HG03442 (cell line): ENCODE results near the gene CHST3.
"Not testable (repeated sequence)": the region's sequence is repeated elsewhere in the genome, so short reads cannot be mapped to it uniquely, and the experiment has no call there.

ENCODE experiments used
- ATAC-seq: cut with Tn5 transposase; IDR thresholded peaks from one replicate; pipeline ENCODE4 v1.9.1; 2021; ENCODE audit warnings: mild to moderate bottlenecking, moderate library complexity; ENCODE audit not compliant: unreplicated experiment

The CHST3 gene

GRCh38 chr10:71964098-71964742 lies at the start of gene CHST3:
CHST3 (plus strand) TSS chr10:71964395; CDS start chr10:72005843, 41,448 bp downstream.
- no peak for ATAC-seq

DNA sequence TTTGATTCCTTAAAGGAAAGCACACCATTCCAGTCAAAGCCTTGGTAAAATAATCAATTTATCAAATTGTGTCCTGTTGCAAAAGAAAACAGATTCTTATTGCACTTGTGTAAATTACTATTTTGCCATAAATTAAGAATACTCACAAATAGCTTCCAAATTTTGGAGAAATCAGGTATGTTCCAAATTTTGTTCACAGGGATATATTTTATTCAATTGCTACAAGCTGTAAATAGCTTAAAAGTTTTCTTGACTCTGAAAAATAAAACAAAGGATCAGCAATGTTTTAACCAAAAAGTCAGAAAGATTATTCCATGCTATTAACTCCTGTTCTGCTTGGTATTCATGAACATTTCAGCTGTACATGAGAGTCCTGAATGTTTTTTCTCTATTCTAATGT lies 47.4 kb upstream of the CHST3 start:
- ATAC-seq = no peak

- no peak for ATAC-seq
Observed at GRCh38 chr10:71918992-71919391, 45.2 kb upstream of the CHST3 start.

DNA sequence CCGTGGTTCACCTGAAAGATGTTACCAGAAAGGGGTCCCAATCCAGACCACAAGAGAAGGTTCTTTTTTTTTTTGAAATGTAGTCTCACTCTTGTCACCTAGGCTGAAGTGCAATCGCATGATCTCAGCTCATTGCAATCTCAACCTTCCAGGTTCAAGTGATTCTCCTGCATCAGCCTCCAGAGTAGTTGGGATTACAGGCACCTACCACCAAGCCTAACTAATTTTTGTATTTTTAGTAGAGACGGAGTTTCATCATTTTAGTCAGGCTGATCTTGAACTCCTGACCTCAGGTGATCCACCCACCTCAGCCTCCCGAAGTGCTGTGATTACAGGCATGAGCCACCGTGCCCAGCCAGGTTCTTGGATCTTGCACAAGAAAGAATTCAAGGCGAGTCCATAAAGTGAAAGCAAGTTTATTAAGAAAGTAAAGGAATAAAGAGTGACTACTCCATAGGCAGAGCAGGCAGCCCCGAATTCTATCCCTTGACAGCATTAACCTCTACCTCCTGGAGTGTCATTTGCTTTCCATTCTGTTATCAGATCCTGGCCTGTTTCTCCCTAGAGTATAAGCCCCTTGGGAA lies 44.1 kb upstream of the CHST3 start:
- ATAC-seq = not testable (repeated sequence)

DNA sequence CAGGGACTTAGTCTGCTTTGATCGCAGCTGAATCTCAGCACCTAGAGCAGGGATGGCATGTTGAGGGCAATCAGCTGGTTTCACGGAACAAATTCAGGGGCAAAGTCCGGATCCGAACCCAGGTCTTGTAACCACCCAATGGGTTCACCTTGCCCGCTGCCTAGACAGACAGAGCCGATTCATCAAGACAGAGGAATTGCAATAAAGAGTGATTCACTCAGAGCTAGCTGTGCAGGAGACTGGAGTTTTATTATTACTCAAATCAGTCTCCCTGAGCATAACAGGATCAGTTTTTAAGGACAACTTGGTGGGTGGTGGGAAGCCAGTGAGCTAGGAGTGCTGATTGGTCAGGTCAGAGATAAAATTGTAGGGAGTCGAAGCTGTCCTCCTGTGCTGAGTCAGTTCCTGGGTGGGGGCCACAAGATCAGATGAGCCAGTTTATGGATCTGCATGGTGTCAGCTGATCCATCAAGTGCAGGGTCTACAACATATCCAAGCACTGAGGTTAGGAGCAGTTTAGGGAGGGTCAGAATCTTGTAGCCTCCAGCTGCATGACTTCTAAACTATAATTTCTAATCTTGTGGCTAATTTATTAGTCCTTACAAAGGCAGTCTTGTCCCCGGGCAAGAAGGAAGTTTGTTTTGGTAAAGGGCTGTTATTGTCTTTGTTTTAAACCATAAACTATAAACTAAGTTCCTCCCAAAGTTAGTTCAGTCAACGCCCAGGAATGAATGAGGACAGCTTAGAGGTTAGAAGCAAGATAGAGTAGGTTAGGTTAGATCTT lies 43.5 kb upstream of the CHST3 start:
- no peak for ATAC-seq

DNA sequence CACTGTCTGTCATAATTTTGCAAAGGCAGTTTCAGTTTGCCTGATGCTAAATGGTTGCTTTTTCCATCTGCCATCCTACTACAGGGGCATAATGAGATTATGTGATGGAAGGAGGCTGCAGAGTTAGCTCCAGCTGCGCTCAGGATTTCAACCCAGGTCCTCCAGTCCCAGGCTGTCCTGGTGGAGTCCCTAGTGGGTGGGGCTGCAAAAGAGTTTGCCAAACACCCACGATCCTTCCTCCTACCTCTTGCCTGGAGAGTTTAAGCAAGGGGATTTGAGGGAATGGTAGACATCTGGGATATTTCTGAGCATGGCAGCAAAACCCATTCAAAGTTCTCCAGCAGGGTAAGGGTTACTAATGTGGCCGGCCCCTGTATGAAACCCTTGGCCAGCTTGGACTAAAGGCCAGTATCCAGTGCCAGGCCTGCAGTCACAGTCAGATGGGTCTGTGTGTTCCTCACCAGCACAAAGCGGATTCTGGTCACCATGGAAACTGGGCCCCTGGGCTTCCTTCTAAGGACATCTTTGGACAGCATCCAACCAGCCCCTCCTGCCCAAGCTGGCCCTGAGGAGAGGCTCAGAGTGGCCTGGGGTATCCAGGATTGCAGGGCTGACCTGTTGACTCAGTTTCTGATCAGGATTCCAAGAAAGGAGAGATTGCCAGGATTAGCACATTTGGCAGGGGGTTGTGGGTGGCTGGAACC lies 42.7 kb upstream of the CHST3 start:
- no peak for ATAC-seq

- ATAC-seq = no peak
Observed at GRCh38 chr10:71923138-71923692, 41.0 kb upstream of the CHST3 start.

GRCh38 chr10:71924771-71925170 lies 39.4 kb upstream of the CHST3 start:
- ATAC-seq = no peak

DNA sequence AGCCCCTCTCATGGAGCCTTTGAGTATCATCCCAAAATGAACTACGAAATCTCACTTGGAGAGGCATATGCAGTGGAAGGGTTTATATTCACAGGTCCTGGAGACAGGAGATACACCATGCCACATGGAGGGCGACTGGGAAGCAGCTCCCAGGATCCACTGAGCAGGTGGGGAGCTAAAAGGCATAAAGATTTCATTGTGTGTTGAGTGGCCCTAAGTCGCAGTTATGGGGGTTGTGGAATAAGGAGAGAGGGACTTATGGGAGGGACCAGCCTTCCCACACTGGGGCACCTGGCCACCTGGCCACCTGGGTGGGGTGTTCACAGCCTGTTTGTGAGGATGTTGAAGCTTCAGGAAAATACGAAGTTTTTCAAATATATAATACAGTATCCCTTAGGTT lies 37.0 kb upstream of the CHST3 start:
- no peak for ATAC-seq

- no peak for ATAC-seq
Observed at GRCh38 chr10:71927776-71928592, 36.2 kb upstream of the CHST3 start.

GRCh38 chr10:71931295-71931694 lies 32.9 kb upstream of the CHST3 start:
- no peak for ATAC-seq

DNA sequence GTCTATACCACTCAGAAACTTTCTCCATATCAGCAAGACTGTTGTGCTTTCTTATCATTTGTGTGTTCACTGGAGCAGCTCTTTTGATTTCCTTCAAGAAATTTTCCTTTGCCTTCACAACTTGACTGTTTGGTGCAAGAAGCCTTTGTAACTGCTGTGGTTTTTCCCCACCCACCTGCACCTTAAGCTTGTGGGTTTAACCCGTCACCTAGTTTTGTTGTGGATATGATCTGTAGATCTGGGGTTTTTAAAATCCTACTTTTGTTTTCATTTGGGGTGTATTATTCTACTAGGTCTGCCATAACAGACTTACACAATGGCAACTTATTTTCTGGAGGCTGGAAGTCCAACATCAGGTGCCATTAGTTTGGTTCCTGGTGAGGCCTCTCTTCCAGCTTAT lies 30.5 kb upstream of the CHST3 start:
- ATAC-seq = no peak

DNA sequence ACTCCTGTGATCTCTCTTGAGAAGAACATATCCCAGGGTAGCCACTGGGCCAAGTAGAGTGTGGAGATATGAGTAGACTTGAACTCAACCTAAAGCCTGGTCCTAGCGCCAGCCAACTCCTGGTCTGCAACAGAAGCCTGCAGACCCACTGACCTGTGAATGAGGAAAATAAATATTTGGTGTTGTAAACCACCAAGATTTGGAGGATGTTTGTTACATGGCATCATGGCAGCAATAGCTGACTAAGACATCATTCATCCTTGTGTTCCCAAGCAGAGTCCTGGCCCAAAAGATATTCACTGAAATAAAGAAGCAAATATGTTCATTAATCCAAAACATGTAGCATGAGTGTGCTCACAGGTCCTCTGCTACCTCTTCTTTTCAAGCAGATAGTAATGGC lies 26.0 kb upstream of the CHST3 start:
- no peak for ATAC-seq

DNA sequence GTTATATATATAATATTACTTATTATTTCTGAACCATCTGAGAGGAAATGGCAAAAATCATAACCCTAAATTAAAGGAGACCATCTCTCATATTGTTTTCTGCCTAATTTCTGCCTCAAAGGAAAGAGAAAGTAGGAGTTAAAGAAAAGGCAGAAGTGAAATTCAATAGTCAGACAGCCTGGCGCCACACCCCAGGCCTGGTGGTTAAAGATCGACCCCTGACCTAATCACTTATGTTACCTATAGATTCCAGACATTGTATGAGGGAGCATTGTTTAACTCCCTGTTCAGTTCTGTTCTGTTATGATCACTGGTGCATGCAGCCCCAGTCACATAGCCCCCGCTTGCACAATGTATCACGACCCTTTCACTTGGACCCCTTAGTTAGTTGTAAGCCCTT lies 24.9 kb upstream of the CHST3 start:
- ATAC-seq = no peak

DNA sequence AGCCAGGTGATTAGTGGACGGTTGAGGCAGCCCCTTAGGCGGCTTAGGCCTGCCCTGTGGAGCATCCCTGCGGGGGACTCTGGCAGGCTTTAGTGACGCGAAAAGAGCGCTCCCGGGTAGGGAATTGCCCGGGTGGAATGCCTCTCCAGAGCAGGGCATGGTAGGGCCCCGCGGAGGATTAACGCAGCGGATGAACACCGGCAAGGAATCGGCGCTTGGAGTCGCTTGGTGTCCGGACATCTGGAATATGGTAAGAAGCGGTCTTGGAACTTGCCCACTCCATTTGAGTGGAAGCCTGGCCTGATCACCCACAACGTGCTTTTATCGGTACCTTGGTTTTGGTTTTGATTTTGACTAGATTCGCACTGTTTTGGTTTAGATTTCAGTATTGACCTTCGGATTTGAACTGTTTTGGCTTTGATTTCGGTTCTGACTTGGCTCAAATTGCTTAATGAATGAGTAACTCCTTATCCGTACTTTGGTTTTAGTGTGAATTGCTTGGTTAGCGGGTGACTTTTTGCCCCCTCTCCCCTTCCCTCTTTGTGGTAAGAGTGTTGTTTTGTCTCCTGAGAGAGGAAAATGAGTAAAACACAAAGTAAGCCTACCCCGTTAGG lies 24.2 kb upstream of the CHST3 start:
- ATAC-seq = no peak

DNA sequence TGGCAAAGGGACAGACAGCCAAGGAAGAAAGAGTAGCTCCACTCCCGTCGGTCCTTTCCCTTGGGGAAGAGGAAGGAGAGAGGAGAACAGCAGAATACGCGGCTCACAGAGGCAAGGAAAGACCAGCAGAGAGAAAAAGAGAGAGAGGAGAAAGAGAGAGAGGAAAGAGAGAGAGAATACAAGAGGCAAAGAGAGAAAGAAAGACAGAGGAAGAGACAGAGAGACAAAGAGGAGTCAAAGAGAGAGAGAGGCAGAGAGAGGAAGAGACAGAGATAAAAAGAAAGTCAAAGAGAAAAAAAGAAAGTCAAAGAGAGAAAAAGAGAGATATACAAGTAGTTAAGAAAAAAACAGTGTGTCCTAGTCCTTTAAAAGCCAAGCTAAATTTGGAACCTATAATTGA lies 23.4 kb upstream of the CHST3 start:
- ATAC-seq = no peak

- no peak for ATAC-seq
Observed at GRCh38 chr10:71941318-71941717, 22.9 kb upstream of the CHST3 start.

- ATAC-seq = no peak
Observed at GRCh38 chr10:71945819-71946474, 18.2 kb upstream of the CHST3 start.

DNA sequence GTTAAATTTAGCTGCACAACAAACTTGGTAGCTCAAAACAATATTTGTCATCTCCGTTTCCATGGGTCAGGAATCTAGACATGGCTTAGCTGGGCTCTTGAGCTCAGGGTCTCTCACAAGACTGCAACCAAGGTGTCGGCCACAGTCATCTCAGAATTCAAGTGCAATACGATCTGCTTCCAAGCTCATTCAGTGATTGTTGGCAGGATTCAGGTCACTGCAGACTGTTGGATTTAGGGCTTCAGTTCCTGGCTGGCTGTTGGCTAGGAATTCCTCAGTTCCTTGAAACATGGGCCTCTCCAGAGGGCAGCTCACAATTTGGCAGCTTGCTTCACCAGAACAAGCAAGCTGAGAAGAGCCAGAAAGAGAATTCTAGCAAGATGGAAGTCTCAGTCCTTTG lies 17.5 kb upstream of the CHST3 start:
- ATAC-seq = no peak
